ENCODE measurements around the gene RPS8.
"Not testable (repeated sequence)": the region's sequence is repeated elsewhere in the genome, so short reads cannot be mapped to it uniquely, and the experiment has no call there.

RPS8 gene

DNA sequence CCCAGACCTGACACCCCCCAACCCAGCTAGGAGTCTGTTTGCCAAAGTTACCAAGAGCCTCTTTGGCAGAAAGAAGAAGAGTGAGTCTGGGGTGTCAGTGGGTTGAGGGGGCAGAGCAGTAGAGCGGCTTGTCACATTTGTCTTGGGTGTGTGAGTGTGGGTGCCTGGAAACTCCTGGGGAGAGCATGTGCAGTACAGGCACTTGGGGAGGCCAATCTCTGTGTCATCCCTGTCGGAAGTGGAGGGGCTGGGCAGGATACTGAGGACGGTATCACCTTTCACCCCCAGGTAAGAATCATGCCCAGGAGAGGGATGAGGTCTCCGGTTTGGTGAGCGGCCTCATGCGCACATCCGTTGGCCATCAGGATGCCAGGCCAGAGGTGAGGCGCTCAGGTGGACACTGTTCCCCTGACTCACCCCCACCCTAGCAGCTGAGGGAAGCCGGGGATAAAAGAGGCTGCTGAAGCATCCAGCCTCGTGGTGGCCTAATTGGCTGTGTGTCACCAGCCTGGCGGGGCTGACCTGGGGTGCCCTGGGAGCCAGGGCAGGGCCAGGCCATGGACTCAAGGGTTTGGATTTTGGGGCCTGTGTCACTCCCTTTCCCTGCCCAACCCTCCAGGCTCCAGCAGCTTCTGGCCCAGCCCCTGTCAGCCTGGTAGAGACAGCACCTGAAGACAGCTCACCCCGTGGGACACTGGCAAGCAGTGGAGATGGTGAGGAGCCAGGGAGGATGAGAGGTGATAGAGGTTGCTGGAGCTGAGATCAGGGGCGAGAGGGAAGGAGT, 28.2 kb downstream of the RPS8 start:
- no peak for DNase-seq

DNA sequence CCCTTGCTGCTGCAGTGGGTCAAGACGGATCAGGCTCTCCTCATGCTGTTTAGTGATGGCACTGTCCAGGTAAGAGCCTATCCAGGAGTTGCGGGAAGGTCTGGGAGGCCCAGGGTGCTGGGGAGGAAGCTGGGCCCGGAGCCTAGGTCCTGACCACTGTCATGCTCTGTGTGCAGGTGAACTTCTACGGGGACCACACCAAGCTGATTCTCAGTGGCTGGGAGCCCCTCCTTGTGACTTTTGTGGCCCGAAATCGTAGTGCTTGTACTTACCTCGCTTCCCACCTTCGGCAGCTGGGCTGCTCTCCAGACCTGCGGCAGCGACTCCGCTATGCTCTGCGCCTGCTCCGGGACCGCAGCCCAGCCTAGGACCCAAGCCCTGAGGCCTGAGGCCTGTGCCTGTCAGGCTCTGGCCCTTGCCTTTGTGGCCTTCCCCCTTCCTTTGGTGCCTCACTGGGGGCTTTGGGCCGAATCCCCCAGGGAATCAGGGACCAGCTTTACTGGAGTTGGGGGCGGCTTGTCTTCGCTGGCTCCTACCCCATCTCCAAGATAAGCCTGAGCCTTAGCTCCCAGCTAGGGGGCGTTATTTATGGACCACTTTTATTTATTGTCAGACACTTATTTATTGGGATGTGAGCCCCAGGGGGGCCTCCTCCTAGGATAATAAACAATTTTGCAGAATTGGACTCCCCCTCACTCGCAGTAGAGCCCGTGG, 30.1 kb downstream of the RPS8 start:
- no peak for DNase-seq

DNA sequence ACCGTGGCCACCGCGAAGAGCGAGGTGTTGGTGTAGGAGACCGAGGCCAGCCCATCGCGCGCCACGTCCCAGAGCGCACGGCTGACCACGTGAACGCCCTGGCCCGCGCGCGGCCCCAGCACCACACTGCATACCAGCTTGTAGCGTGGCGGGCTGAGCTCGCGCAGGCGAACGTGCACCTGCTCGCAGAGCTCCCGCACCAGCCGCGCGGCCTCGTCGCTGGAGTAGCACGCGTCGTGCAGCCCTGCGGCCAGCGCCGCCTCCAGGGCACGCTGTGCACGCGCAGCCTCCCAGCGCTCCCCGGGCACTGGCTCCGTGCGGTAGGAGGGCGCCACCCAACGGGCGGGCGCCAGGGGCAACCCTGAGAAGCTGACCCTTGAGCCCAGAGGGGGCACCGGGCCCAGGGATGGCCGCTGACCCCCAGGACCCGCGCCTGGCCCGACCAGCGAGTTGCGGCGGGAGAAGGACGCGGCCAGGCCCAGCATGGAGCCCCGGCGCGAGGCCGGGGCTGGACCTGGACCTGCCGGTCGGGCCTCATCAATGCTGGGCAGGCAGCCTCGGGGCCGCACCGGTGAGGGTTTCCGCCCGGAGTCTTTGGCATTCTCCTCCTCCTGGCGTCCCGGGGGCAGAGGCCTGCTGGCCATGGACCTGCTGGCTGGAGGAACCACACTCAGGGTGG, 30.8 kb downstream of the RPS8 start:
- DNase-seq = no peak

DNA sequence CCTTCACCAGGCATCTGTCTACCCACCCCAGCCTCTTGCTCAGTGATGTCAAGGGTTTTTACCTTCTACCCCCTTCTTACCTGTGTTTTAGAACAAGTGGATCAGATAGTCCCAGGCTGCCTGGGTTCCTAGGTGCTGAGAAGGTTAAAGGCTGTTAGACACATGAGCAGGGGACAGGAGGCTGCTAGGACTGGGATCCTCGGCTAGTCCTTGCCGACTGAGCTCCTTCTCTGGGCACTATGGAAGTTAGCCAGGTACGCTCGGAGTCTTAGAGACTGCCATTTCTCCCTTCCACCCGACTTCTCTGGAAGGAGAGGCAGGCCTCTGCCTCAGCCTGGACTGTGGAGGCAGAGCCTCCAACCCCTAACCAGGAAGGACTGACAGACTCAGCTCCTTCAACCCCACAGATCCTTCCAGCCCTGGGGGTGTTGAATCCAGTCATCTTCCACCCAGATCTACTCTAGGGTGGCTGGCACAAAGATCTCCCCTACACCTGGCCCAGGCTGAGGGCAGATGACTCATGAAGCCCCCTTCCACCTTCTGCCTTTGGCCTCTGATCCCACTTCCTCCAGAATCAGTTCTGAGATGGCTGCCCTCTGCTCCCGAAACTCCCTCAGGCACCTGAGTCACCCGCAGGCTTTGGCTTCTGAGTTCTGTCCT, 31.5 kb downstream of the RPS8 start, which contains the start of gene DYNLT4:
DYNLT4 (minus strand) TSS at position 648 of the 660 bp plus-strand sequence. CDS start 683 bp downstream, outside the sequence.
- no peak for DNase-seq

DNA sequence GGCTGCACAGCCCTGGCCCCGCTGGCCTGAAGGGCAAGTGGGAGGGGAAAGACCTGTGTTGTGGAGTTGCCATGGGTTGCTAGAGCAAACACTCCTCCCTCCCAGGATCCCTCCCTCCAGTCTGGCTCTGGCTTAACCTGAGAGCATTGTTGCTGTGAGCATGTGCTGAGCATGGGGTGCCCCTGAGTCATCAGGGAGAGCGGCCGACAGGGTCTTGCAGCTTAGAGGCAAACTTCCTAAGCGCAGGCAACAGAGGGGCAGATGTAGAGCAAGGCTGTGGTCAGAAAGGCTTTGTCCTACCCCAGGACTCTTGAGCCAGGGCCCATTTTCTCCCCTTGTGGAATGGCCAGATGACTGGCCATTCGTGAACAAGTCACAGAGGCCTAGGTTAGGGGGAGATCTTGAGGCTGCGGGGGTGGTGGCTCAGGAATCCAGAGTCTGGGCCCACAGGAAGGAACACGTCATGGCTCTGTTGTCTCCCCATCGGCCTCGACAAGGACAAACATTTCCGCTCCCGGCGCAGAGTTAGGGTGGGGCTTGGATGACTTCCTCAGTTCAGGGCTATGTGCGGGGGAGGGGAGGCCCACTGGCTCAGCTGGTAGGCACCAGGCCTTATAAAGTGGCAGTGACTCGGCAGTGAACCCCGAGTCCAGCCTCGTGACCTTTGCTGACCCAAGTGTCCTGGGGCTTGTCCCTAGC, 32.2 kb downstream of the RPS8 start:
- peak; percentile 94 for DNase-seq

DNA sequence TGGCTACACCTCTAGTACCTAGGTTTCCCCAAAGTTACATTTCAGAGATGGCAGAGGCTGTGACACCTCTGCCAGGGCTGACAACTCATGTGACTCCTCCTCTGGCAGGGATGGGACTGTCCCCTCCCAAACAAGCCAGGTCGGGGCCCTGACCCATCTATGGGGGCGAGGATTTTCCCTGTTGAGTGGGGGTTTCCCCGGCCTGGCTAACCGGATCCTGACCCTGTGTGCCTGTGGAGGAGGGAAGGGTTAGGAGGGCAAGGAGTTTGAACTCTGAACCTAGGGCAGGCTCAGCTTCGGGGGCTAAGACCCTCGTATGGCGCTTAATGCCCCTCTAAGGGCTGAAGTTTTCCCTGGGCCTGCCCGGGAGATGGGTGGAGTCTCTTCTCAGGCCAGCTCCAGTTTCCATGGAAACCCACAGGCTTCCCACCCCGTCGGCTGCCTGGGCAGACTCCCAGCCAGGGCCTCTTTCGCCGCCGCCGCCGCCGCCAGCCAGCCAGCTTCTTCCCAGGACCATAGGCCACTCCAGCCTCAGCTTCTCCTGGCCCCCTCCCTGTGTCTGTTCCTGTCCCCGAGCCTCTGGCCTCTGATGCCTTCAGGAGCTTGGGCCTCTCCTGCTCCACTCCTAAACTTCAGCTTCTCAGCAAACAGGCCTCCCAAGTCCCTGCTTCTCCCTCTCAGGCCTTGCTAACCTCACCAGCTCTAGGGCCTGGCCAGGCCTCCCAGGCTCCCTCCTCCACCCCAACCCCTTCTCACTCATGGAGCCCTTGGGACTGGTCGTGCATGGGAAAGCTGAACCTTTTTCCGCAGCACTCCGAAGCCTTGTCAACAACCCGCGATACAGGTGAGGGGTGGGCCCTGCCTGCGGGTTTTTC, 33.0 kb downstream of the RPS8 start, which contains the start of gene BTBD19:
BTBD19 (plus strand) TSS at position 461 of the 875 bp plus-strand sequence; CDS start at position 759, 298 bp downstream.
- no peak for DNase-seq

DNA sequence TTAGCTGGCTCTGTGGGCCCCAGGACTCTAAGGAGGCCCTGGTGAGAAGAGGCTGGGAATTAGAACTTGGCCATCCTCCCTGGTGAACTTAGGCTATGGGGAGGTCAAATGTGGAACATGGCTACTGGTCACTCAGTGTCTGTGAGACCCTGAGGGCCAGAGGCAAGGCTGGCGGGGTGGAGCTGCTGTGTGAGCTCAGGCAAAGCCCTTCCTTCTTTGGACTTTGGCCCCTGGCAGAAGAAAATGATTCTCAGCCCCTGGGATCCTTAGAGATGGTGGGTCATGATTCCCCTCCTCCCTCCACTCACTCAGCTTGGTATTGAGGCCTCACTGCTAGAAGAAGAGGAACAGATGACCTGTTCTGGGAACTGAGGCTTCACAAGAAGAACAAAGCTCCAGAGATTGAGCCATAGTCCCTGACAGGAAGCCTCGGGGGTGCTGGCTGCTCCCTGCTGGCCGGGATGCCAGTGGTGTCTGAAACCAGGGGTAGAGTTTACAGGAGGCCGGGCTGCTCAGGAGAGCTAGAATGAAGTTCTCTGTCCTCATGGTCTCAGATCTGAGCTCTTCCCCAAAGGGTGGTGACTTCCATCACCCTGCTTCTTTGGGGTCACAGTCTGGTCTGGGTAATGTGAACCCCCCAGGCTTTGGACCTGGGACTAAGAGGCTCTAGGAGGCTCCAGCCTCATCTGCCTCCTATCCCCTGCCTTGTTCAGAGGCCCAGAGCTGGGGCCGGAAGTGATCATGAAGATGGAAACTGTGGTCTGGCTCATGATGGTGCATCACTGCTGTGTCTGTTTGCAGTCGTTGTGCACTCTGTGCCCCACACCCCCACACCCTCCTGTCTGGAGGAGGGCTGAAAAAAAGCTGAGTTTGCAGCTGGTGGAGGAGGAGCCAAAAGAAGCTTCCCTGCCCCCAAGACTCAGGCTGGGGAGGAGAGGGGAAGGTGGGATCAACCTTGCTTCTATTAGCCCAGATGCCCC, 33.9 kb downstream of the RPS8 start:
- no peak for DNase-seq

DNA sequence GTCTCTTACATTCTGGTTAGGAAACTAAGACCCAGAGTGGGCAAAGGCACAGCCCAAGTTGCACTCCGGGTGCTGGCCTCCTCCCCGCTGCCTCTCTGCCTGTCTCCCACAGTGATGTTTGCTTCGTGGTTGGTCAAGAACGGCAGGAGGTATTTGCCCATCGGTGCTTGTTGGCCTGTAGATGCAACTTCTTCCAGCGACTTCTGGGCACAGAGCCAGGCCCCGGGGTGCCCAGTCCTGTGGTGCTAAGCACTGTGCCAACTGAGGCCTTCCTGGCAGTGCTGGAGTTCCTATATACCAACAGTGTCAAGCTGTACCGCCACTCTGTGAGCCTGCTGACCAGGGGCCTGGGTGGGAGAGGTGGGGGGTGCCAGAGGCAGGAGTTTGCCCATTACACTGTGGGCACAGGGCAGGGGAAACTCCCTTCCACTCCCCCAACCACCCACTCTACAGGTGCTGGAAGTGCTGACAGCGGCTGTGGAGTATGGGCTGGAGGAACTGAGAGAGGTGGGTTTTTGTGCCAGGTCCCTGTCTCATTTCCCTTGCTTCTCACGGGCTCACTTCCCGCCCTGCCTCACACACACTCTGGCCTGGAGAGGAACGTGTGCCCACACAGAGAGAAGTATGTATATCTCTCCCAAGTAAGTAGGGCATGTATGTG, 34.9 kb downstream of the RPS8 start:
- no peak for DNase-seq

DNA sequence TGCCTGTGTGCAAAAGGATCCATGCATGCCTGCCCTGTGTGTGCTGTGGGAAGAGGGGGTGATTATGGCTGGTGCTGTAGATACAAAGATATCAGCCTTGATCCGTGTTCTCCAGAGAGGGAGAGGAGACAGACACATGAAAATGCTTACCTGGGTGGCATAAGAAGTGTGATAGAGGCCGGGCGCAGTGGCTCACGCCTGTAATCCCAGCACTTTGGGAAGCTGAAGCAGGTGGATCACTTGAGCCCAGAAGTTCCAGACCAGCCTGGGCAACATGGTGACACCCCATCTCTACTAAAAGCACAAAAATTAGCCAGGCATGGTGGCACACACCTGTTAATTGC, 35.4 kb downstream of the RPS8 start:
- DNase-seq = not testable (repeated sequence)

DNA sequence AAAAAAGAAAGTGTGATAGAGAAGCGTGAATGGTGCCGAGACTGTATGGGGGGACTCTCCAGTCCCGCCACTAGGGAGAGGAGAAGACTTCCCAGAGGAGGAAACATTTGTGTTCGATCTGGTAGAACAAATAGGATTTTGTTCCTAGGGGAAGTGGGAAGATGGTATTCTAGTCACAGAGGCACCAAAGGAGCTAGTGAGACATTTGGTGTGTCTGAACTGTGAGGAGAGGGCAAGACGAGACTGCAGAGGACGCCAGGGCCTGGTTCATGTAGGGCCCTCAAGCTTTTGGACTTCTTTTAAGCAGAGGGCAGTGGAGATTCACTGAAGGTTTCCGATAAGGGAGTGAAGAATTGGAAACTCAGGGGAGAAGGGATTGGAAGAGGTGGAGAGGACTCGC, 35.9 kb downstream of the RPS8 start:
- no peak for DNase-seq

DNA sequence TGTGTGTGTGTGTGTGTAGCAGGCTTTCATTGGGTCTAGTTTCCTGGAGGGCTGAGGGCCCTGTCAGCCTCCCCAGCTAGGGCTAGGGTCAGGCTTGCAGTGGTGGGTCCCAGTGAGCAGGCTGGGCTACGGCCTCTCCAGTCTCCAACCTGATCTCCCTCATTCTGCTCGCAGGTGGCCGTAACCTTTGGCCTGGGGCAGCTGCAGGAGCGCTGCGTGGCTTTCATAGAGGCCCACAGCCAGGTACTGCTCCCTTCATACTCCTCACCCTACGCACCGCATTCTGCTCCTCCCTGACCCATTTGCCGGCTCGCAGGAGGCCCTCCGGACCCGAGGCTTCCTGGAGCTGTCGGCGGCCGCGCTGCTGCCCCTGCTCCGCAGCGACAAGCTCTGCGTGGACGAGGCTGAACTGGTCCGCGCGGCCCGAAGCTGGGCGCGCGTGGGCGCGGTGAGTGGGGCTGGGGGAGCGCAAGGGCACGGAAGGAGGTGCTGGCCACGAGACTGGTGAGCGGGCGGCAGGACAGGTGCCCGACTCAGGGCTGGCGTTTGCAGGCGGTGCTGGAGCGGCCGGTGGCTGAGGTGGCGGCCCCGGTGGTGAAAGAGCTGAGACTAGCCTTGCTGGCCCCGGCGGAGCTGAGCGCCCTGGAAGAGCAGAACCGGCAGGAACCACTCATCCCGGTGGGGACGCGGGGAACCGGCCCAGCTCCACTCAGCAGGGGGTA, 37.6 kb downstream of the RPS8 start:
- DNase-seq = no peak

DNA sequence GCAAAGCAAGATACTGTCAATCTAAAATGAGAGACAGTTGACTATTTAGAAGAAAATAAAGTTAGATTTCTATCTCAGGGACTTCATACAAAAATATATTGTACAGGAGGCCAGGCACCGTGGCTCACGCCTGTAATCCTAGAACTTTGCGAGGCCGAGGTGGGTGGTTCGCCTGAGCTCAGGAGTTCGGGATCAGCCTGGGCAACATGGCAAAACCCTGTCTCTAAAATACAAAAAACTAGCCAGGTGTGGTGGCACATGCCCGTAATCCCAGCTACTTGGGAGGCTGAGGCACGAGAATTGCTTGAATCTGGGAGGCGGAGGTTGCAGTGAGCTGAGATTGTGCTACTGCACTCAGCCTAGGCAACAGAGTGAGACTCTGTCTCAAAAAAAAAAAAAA, 40.6 kb downstream of the RPS8 start:
- DNase-seq = not testable (repeated sequence)

DNA sequence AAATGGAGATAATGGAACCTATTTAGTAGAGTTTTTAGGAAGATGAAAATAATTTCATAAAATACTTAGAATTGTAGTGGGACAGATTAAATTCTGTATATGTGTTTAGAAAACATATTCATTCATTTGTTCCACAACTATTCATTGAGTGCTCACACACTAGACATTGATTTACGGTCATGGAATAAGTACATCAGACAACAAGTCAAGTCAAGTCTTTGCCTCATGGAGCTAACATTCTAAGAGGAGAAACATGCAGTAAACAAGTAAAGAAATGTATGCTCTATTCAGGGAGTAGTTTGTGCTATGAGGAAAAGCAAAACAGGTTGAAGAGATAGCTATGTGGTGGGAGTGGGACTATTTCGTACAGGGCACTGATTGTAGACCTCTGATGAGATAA, 42.0 kb downstream of the RPS8 start:
- no peak for DNase-seq

DNA sequence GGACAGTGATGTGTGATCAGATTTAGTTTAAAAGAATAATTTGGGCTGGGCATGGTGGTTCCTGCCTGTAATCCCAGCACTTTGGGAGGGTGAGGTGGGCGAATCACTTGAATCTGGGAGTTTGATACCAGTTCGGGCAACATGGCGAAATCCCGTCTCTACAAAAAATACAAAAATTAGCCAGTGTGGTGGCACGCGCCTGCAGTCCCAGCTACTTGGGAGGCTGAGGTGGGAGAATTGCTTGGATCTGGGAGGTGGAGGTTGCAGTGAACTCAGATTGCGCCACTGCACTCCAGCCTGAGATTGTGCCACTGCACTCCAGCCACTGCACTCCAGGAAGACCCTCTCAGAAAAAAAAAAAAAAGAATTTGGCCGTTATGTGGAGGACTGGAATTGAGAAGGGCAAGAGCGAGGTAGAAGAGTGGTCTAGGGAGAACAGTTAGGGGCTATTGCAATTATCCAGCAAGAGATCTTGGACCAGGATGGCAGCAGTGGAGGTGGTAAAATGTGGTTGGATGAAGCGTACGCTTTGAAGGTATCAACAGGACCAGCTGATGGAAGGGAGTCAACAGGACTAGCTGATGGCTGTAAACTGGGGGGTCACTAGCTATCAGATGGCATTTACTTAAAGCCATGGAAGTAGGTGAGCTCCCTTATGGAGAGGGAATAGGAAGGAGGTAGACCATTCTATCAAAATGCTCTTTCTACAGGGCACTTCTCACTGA, 42.6 kb downstream of the RPS8 start:
- no peak for DNase-seq

DNA sequence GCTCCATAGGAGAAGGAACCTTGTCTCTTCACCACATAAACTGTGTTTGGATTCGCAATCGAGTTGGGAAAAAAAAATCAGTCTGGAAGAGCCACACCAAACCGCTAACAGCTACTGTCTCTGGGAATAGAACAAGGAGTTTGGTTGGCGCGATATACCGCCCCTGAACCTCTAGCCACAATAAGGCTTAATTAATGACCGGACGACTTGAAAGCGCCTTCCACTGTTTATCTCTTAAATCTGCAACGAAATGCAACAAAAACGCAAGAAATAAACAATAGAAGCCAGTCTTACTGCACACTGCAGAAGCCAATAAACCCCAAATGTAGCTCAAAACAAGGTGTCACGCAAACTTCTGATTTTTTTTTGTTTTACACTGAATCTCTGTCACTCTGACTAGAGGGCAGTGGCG, 43.9 kb downstream of the RPS8 start:
- no peak for DNase-seq

DNA sequence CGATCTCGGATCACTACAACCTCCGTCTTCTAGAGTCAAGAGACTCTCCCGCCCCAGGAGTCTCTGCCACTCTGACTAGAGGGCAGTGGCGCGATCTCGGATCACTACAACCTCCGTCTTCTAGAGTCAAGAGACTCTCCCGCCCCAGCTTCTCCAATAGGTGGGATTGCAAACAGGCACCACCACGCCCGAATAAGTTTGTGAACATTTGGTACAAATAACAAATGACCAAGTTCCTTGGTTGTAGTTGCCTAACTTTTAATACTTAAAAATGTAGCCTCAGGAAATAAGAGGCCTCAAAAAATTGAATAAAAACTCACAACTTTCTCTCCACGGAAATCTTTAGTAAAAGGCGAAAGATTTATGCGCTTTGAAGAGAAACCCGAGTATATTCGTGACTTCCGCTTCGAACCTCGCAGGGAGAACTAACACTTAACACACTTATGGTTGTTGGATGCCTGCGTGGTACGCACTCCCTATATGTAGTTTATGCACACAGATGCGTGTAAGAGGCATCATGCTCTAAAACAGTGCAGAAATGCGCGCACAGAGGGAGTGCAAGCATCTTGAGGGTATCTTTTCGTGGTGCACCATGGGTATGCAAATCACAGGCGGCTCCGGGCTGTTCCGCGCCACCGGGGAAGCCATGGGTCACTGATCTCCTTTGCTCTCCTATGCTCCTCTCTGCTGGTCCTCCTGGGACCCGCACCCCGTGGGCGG, 44.4 kb downstream of the RPS8 start:
- peak; percentile 92 for DNase-seq
